Urinary bladder (tissue), 4 donors: ENCODE results near the gene RPL13. TPM values are rescaled to one million over a fixed set of nuclear protein-coding genes. Genes with fewer than 3 reads are reported as not detected.
"Not testable (repeated sequence)": the region's sequence is repeated elsewhere in the genome, so short reads cannot be mapped to it uniquely, and the experiment has no call there.

ENCODE experiments used
- DNase-seq: peaks from one replicate; pipeline ENCODE4 v3.0.0-alpha.2; 2015; ENCODE audit errors: extremely low spot score
- H3K27ac ChIP-seq: one replicate; pipeline ENCODE4 v1.5.1; 2013; ENCODE audit warnings: low read depth, mild to moderate bottlenecking, moderate library complexity
- H3K36me3 ChIP-seq: one replicate; pipeline ENCODE4 v1.6.1; 2013; ENCODE audit warnings: mild to moderate bottlenecking, moderate library complexity; ENCODE audit not compliant: insufficient read depth
- H3K4me1 ChIP-seq: one replicate; pipeline ENCODE4 v1.6.1; 2013; ENCODE audit warnings: mild to moderate bottlenecking, moderate library complexity; ENCODE audit not compliant: insufficient read depth
- H3K4me3 ChIP-seq: one replicate; pipeline ENCODE4 v1.5.1; 2013; ENCODE audit warnings: low read depth, low read length
- WGBS: extraction: QIAGEN DNeasy Blood & Tissue Kit; methylation state at CpG from one replicate; pipeline ENCODE4 v1.1.7; 2013; 5-methylcytosine and 5-hydroxymethylcytosine counted together
- polyA plus RNA-seq: library from polyadenylated mRNA; stranded (reverse); fragments of 200-250 nt; gene quantifications from one replicate; pipeline ENCODE4 v1.2.3, GENCODE V29; 2013
- total RNA-seq: library from RNA; depleted of rRNA; stranded (reverse); fragments of >200 nt; gene quantifications from one replicate; pipeline ENCODE4 v1.2.3, GENCODE V29; 2014
- donor health status: healthy with polysubstance abuse.
- donor health status: healthy.

The RPL13 gene
- total and polyA plus RNA-seq, 2 donors = 2,031 to 7,650 TPM

DNA sequence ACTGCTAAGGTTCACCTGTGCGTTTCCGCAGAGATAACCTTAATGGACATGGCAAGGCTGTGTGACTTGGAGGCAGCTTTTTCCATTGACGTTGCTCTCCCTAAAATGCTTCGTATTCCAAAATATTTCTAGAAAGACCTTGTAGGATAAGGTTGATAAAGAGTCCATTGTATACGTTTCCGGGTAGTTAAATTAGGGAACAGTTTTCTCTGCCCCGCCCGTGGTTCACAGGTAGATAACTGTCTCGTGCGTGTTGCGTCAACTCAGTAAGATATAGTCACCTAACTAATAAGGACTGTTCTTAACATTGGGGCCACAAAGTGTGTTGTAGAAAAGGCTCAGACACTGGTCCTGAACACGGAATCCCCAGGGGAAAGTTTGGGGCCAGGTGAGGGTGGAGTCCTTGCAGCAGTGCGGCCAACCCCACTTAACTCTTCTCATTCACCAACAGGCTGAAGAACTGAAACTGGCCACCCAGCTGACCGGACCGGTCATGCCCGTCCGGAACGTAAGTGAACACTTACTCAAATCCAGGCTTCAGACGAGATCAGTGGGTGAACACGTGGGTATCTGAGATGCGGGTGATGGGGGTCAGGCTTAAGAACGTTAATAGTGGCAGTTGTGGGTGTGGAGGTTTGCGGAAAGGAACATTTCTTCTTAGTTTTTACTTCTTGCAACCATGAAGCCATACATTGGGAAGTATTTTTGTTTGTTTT is 1.6 kb downstream of the RPL13 start:
- DNase-seq = no peak
- peak overlapping the region; percentile 81 for H3K4me3 ChIP-seq
- no peaks in the 10 kb centered on the region for H3K4me1 ChIP-seq
- WGBS = 64% methylated on average over 23 of the region's 23 CpGs
- peaks cover 4% of the 10 kb centered on the region for H3K36me3 ChIP-seq
- H3K27ac ChIP-seq = no peak overlapping the region

DNA sequence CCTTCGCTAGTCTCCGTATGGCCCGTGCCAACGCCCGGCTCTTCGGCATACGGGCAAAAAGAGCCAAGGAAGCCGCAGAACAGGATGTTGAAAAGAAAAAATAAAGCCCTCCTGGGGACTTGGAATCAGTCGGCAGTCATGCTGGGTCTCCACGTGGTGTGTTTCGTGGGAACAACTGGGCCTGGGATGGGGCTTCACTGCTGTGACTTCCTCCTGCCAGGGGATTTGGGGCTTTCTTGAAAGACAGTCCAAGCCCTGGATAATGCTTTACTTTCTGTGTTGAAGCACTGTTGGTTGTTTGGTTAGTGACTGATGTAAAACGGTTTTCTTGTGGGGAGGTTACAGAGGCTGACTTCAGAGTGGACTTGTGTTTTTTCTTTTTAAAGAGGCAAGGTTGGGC is 2.5 kb downstream of the RPL13 start:
- H3K36me3 ChIP-seq = peaks cover 4% of the 10 kb centered on the region
- H3K27ac ChIP-seq = no peak overlapping the region
- no peak overlapping the region for H3K4me3 ChIP-seq
- H3K4me1 ChIP-seq = no peaks in the 10 kb centered on the region
- DNase-seq = no peak
- WGBS = 84% methylated on average over 12 of the region's 12 CpGs

DNA sequence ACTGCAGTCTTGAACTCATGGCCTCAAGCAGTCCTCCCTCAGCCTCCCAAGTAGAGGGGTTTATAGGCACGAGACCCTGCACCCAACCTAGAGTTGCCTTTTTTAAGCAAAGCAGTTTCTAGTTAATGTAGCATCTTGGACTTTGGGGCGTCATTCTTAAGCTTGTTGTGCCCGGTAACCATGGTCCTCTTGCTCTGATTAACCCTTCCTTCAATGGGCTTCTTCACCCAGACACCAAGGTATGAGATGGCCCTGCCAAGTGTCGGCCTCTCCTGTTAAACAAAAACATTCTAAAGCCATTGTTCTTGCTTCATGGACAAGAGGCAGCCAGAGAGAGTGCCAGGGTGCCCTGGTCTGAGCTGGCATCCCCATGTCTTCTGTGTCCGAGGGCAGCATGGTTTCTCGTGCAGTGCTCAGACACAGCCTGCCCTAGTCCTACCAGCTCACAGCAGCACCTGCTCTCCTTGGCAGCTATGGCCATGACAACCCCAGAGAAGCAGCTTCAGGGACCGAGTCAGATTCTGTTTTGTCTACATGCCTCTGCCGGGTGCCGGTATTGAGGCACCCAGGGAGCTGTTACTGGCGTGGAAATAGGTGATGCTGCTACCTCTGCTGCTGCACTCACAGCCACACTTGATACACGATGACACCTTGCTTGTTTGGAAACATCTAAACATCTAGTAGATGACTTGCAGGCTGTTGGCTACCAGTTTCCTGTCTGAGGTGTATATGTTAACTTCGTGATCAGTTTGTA is 3.3 kb downstream of the RPL13 start:
- Histone ChIP-seq H3K4me3 (no peak overlapping the region), H3K4me1 (no peaks in the 10 kb centered on the region), H3K27ac (no peak overlapping the region), H3K36me3 (peaks cover 4% of the 10 kb centered on the region)
- no peak for DNase-seq
- 64% methylated on average over 12 of the region's 12 CpGs for WGBS

DNA sequence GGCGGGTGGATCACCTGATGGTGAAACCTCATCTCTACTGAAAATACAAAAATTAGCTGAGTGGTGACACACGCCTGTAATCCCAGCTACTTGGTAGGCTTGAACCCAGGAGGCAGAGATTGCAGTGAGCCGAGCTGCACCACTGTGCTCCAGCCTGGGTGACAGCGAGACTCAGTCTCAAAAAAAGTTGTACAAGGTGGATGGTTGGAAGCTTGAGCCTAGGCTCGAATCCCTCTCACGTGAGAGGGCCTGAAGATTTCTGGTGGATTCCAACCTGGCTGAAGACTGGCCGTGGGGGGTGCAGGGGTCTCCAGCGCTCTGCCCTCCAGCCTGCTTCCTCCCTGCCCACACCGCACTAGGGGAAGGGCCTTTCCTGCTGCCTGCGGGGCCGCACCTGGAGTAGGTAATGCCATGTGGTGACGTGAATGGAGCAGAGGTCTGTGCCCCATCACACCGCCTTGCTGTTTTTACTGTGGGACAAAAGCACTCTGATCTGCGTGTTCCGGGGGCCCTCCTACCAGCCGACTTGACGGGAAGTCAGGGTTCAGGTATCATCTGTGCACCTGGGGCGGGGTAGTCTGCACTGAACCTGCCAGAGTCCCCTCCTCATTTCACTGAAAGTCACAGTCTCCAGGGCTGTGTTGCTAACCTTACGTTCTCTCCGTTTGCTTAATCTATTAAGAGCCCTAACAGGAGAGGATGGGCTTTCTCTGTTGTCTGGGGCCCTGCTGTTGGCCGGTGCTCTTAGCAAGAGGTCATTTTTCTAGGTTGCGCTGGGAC is 4.2 kb downstream of the RPL13 start:
- WGBS = 64% methylated on average over 22 of the region's 22 CpGs
- Histone ChIP-seq H3K4me3 (no peak overlapping the region), H3K36me3 (peaks cover 4% of the 10 kb centered on the region), H3K4me1 (no peaks in the 10 kb centered on the region), H3K27ac (no peak overlapping the region)
- DNase-seq = no peak

DNA sequence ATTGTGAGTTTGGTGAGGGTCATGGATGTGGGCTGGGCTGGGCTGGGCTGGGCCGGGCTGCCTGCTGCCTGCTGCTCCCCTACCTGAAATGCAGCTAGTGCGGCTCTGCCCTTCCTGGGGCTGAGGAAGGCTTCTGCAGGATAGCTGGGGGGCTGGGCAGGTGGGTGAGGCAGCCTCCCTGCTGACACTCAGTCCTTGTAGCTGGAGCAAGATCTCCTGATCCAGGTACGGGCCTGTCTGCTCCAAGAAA is 4.7 kb downstream of the RPL13 start:
- 36% methylated on average over 3 of the region's 3 CpGs for WGBS
- H3K36me3 ChIP-seq = peaks cover 4% of the 10 kb centered on the region
- H3K4me1 ChIP-seq = no peaks in the 10 kb centered on the region
- no peak overlapping the region for H3K27ac ChIP-seq
- no peak overlapping the region for H3K4me3 ChIP-seq
- no peak for DNase-seq

DNA sequence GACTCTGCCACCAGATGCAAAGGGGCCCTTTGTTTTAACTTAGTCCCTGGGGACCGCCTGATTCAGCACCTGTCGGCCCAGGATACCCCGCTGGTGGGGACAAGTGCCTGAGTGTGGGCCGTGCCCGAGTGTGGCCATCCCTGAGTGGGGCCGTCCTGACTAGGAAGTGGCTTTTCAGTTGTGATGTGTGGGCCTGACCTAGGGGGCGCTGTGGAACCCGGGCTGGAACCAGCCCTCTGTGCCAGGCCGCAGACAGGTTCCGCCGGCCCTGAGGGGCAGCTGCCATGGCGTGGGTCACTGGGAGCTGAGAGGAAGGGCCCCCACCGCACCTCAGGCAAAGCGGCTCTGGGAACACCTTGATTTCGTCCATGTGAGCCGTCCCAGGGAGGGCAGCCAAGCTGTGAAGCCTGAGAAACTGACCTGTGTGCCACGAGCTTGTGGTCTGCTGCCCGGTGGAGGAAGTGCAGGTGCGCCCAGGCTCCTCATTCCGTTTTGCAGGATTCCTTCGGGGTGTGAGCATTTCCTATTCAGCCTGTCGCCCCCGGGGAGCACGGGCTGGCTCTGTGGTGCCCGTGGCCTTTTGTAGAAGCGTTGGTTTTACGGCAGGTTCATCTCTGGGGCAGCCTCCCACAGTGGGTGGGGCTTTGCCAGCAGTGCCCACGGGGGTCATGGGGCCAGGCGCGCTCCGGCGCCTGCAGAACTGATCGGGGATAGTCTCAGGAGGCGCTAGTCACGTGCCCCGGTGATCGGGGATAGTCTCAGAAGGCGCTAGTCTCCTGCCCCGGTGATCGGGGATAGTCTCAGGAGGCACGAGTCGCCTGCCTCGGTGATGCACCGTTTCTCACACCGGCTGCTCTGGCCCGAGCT is 5.3 kb downstream of the RPL13 start:
- H3K4me1 ChIP-seq = no peaks in the 10 kb centered on the region
- H3K36me3 ChIP-seq = peaks cover 4% of the 10 kb centered on the region
- no peak overlapping the region for H3K4me3 ChIP-seq
- no peak overlapping the region for H3K27ac ChIP-seq
- WGBS = 7% methylated on average over 46 of the region's 46 CpGs
- no peak for DNase-seq

DNA sequence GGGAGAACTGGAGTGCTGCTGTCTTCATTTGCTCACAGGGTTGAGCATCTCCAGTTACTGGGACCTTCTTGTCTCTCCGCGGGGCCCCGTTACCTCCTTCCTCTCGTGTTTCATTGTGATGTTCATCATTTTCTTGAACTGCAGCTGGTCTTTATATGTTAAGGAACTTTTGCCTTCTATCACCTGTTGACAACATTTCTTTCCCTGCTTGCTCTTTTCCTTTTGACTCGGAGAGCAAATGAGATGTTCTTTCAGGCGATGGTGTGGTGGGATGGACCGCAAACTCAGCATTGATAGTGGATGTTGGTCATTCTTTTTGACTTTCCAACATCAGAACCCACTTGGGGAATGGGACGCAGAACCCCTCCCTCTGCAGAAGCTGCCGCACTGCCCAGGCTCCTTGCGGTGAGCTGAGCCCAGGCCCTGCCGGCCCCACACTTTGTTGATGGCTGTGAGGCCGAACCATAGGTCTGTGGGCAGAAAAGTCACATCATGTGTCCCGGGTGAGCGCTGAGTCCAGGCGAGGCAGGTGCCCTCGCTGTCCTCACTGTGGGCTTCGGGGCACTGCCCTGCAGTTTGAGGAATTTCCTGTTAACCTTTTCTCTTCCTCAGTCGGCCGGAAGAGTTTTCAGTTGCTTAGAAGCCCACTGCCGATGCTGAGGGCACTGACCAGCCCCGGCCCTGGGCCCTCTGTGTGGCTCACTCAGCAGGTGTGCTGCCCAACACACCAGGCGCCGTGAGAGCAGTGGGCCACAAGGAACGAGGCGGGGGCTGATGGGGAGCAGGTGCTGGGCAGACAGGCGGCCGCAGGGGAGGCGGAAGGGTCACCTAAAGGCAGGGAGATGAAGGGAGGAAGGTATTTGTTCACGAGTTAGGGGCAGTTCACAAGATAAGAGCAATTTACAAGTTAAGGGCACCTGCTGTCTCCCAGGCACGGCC is 7.4 kb downstream of the RPL13 start:
- H3K27ac ChIP-seq = no peak overlapping the region
- no peak overlapping the region for H3K4me3 ChIP-seq
- no peaks in the 10 kb centered on the region for H3K4me1 ChIP-seq
- peaks cover 4% of the 10 kb centered on the region for H3K36me3 ChIP-seq
- WGBS = 77% methylated on average over 30 of the region's 30 CpGs
- no peak for DNase-seq

DNA sequence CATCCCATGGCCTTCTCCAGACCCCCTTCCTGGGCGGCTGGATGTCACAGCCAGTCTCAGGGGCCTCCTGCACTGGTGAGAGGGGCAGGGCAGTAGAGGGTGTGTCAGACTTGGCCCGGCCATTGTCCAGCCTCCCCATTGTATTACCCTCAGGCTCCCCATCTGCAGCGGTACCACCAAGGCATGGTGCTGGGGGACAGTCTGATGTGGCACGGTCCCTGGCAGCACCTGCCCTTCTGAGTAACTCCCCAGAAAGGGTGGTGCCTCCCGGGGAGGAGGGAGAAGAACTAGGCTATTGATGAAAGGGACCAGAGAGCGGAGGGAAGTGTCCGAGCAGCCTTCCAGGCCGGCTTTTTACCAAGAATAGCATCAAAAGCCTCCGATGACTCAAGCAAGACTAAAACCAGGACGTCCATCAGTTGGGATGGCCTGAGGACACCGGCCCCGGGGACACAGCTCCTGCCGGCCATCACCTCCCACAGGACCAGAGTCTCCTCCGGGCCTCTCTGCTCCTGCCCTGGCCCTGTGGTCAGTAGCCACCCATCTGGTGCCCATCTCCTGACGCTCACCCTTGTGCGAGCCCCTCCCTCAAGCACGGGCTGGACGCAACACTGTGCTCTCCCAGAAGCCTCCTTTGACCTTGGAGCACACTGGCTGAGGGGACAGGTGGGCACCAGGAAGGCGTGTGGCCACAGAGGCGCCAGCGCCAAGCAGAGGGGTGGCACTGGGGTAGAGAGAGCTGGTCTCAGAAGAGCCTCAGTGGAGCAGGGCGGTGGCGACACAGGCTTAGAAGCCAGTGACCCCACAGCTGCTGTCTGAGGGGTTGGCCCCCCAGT is 9.2 kb downstream of the RPL13 start:
- Histone ChIP-seq H3K27ac (no peak overlapping the region), H3K36me3 (no peaks in the 10 kb centered on the region), H3K4me3 (no peak overlapping the region), H3K4me1 (no peaks in the 10 kb centered on the region)
- no peak for DNase-seq
- WGBS = 80% methylated on average over 23 of the region's 23 CpGs

DNA sequence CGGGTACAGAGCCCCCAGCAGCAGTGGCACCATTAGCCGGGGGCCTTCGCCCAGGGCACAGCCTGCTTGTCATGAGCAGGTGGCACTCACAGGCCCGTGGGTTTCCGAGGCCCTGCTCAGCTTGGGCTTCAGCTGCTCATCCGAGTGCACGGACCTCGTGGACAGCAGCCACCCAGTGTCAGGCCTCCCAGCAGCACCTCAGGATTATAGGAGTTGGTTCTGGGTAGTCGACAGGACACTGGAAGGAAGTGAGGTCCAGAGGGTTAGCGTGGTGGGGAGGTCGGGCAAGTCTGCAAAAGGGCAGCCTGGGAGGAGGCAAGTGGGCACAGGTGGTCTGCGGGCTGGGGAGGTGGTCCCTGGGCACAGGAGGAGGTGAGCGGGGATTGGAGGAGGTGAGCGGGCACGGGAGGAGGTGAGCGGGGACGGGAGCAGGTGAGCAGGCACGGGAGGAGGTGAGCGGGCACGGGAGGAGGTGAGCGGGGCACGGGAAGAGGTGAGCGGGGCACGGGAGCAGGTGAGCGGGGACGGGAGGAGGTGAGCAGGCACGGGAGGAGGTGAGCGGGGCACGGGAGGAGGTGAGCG is 10.0 kb downstream of the RPL13 start:
- no peak overlapping the region for H3K4me3 ChIP-seq
- H3K4me1 ChIP-seq = peaks cover 3% of the 10 kb centered on the region
- H3K36me3 ChIP-seq = no peaks in the 10 kb centered on the region
- no peak overlapping the region for H3K27ac ChIP-seq
- DNase-seq = no peak
- WGBS = 86% methylated on average over 30 of the region's 30 CpGs

DNA sequence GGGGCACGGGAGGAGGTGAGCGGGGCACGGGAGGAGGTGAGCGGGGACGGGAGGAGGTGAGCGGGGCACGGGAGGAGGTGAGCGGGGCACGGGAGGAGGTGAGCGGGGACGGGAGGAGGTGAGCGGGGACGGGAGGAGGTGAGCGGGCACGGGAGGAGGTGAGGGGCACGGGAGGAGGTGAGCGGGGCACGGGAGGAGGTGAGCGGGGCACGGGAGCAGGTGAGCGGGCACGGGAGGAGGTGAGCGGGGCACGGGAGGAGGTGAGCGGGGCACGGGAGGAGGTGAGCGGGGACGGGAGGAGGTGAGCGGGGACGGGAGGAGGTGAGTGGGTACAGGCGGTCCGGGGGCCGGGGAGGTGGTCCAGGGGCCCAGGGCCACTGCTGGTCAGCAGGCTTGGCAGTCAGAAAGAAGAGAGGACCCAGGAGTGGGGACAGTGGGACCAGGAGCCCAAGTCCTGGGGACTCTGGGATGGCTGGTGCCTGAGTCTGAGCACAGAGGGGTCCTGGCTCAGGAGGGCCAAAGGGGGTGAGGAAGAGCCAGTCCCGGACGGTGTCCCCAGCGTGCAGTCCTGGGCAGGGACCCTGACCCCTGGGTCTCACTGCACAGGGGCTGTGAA is 10.6 kb downstream of the RPL13 start:
- not testable (repeated sequence) for H3K27ac ChIP-seq
- 86% methylated on average over 34 of the region's 36 CpGs for WGBS

DNA sequence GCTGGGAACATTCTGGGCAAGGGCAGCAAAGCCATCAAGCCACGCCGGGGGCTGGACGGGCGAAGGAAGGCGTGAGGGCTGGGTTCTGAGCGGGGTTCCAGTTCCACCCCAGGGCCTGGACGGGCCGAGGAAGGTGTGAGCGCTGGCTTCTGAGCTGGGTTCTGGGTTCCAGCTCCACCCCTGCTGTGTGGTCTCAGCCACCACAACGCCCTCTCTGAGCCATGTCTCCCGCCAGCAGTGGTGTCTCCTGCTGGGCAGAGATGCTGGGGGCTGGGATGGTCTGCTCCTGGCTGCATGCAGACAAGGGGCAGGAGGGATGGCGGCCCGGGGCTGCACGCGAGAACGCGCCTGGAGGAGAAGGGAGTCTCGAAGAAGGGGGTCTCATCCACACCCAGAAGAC is 11.2 kb downstream of the RPL13 start:
- Histone ChIP-seq H3K4me1 (peaks cover 3% of the 10 kb centered on the region), H3K4me3 (no peak overlapping the region), H3K36me3 (no peaks in the 10 kb centered on the region), H3K27ac (no peak overlapping the region)
- 84% methylated on average over 18 of the region's 18 CpGs for WGBS
- no peak for DNase-seq

More for the DNA sequence above, 10.6 kb downstream of the RPL13 start:
- H3K36me3 ChIP-seq, H3K4me1 ChIP-seq, DNase-seq, H3K4me3 ChIP-seq: not testable (repeated sequence)
